Retinal pigment epithelial cell (primary cell): ENCODE results near the gene CYP24A1.

Experiments used
- DNase-seq: peaks from one replicate; pipeline ENCODE4 v3.0.0-alpha.2; 2010; ENCODE audit warnings: low read depth
- H3K4me3 ChIP-seq: 2 replicates; pipeline ENCODE4 v1.5.1; 2011; ENCODE audit warnings: mild to moderate bottlenecking, low read length, control low read depth, moderate library complexity
- TF ChIP-seq, protein P1 (sequence below): conservative IDR thresholded peaks from 2 replicates; pipeline ENCODE4 v1.5.1; 2011; ENCODE audit warnings: low read depth, low read length, control low read depth, inconsistent platforms

The CYP24A1 gene

DNA sequence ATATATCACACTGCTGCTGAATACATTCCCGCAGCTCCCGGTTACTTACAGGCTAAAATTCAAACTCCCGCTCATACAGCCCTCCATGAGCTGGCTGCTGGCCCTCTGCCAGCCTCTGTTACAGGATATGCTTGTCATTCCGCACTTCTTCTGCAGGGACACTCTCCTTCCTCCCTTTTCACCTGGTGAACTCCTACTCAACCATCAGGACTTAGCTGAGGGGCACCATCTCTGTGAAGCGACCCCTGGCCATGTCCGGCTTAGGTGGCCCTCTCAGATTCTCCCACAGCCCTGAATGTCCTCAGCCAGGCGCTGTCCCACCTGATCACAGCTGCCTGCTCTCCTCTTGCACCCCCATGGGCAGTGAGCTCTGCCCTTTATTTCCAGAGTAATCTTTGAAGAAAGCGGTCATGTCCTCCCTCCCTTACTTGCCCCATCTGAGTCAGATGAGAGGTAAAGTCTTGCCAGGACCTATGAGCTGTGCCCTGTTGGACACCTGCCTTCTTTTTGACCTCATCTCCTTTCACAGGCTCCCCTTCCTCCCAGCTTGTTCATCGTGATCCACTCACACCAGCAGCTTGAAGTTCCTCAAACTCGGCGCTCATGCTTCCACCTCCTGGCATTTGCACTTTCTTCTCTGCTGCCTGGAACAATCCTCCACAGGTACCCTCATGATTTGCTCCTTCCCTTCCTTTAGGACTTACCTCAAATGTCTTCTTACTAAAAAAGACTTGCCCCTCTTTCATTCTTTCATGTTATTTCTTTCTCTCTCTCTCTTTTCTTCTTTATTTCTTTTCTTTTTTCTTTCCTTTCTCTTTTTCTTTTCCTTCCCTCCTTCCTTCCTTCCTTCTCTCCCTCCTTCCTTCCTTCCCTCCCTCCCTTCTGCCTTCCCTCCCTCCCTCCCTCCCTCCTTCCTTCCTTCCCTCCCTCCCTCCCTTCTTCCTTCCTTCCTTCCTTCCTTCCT is 5.6 kb downstream of the CYP24A1 start:
- no peak overlapping the region for H3K4me3 ChIP-seq
- DNase-seq = no peak
- TF ChIP-seq, protein P1, sequence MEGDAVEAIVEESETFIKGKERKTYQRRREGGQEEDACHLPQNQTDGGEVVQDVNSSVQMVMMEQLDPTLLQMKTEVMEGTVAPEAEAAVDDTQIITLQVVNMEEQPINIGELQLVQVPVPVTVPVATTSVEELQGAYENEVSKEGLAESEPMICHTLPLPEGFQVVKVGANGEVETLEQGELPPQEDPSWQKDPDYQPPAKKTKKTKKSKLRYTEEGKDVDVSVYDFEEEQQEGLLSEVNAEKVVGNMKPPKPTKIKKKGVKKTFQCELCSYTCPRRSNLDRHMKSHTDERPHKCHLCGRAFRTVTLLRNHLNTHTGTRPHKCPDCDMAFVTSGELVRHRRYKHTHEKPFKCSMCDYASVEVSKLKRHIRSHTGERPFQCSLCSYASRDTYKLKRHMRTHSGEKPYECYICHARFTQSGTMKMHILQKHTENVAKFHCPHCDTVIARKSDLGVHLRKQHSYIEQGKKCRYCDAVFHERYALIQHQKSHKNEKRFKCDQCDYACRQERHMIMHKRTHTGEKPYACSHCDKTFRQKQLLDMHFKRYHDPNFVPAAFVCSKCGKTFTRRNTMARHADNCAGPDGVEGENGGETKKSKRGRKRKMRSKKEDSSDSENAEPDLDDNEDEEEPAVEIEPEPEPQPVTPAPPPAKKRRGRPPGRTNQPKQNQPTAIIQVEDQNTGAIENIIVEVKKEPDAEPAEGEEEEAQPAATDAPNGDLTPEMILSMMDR = no peak

DNA sequence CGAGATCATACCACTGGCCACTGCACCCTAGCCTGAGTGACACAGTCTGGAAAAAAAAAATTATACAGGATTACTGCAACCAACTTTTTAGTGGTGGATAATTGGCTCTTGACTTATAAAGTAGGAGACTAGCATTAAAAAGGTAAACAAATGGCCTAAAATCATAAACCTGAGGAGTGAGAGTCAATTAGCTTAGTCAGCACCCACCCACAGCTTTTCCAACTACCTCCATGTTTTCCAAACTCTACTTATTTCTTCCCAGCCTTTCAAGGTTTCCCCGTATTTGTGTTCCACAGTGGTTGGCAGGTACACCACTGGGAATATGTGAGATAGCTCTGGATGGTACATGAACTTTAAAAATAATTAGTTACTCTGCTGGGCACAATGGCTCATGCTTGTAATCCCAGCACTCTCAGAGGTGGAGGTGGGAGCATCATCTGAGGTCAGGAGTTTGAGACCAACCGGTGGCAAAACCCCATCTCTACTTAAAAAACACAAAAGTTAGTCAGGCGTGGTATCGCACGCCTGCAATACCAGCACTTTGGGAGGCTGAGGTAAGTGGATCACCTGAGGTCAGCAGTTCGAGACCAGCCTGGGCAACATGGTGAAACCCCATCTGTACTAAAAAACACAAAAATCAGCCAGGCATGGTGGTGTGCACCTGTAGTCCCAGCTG is 6.7 kb downstream of the CYP24A1 start:
- H3K4me3 ChIP-seq = no peak overlapping the region
- TF ChIP-seq, protein P1 = no peak
- DNase-seq = no peak

DNA sequence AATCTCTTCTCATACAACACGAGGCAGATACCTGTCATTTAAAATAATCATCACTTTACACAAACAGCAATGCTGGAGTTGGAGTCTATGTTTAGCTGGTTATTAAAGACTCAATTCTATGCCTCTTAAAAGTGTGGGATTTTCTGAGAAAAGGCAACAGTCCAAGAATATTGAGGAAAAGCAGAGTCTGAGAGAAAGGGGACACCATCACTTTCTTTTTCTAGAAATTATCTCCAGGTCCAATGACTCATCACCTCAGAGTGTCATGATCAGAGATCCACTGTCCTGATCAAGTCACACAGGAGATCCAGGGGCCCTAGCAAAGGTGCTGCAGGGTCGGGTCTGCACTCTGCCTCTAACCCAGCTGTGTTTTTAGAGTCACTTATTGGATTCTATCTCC is 8.0 kb downstream of the CYP24A1 start:
- TF ChIP-seq, protein P1 = no peak
- H3K4me3 ChIP-seq = no peak overlapping the region
- no peak for DNase-seq

GRCh38 chr20:54165014-54165413 is 8.8 kb downstream of the CYP24A1 start:
- TF ChIP-seq, protein P1 = no peak
- H3K4me3 ChIP-seq = no peak overlapping the region
- DNase-seq = no peak

DNA sequence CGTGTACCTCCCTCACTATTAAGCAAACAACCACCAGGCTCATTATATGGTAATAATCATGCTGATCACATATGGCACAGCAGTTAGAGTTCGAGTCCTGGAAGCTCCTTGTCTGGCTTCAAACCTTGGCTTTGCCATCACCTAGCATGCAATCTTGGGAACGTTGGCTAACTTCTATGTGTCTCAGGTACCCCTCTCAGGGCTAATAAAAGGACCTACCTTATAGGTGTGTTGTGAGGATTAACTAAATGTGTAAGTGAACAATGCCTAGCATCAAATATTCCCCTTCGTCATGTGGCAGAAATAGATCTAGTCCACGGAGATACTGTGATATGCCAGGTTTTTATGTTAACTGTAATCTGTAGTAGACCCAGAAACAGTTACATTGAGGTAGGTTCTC is 10.4 kb downstream of the CYP24A1 start:
- no peak for DNase-seq
- H3K4me3 ChIP-seq = no peak overlapping the region
- TF ChIP-seq, protein P1 = no peak

- TF ChIP-seq, protein P1 = no peak
- H3K4me3 ChIP-seq = no peak overlapping the region
- no peak for DNase-seq
Observed at GRCh38 chr20:54162378-54163009, 11.3 kb downstream of the CYP24A1 start.
